Measurements from ENCODE around the gene ACOT11.

ACOT11 gene

DNA sequence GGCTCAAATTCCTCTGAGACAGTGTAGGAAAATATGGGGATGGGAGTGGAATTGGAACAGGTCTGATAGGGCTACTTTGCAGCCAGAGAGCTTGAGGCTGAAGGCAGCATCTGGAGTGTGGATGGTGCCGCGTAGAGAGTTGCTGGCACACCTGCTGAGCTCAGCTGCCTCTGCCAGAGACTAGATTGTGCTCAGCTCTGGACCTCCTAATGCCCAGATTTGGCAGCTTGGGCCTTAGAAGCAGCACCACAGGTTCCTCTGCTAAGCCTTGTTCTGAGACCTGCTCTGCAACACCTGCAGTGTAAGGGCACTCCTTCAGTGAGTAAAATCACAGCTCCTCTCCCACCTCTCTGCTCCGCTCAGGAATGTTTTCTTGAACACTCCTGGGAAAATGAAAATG lies 23.3 kb downstream of the ACOT11 start:
- Histone ChIP-seq H3F3A (ENCODE audit: insufficient read depth, low read length) (no peaks in the 10 kb centered on the region), H3K27ac (ENCODE audit: low read length) (no peak overlapping the region), H3K27me3 (replicated peaks; ENCODE audit: insufficient read depth, low read length) (no peaks in the 10 kb centered on the region), H3K4me3 (ENCODE audit: low read length) (no peak overlapping the region), H2AFZ (ENCODE audit: low read length) (no peak overlapping the region), H3K4me1 (ENCODE audit: low read length) (no peaks in the 10 kb centered on the region), H4K20me1 (ENCODE audit: insufficient read depth, low read length) (no peaks in the 10 kb centered on the region), H3K36me3 (replicated peaks; ENCODE audit: insufficient read depth, low read length) (no peaks in the 10 kb centered on the region), H3K9me3 (replicated peaks; ENCODE audit: insufficient read depth, low read length) (no peaks in the 10 kb centered on the region), H3K79me2 (ENCODE audit: low read length) (no peaks in the 10 kb centered on the region), H3K4me2 (ENCODE audit: low read depth, low read length) (no peak overlapping the region), H3K9ac (ENCODE audit: low read length) (no peak overlapping the region), H3K9me2 (replicated peaks; ENCODE audit: insufficient read depth, low read length) (no peaks in the 10 kb centered on the region)
- DNase-seq, result no peak
- no peak for TF ChIP-seq EZH2 (optimal IDR thresholded peaks at IDR 0.05; ENCODE audit: low read depth, low read length)
- no peak for TF ChIP-seq EZH2phosphoT487 (IDR thresholded peaks at IDR 0.05; ENCODE audit: low read length)
- TF ChIP-seq, protein P1, sequence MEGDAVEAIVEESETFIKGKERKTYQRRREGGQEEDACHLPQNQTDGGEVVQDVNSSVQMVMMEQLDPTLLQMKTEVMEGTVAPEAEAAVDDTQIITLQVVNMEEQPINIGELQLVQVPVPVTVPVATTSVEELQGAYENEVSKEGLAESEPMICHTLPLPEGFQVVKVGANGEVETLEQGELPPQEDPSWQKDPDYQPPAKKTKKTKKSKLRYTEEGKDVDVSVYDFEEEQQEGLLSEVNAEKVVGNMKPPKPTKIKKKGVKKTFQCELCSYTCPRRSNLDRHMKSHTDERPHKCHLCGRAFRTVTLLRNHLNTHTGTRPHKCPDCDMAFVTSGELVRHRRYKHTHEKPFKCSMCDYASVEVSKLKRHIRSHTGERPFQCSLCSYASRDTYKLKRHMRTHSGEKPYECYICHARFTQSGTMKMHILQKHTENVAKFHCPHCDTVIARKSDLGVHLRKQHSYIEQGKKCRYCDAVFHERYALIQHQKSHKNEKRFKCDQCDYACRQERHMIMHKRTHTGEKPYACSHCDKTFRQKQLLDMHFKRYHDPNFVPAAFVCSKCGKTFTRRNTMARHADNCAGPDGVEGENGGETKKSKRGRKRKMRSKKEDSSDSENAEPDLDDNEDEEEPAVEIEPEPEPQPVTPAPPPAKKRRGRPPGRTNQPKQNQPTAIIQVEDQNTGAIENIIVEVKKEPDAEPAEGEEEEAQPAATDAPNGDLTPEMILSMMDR (IDR thresholded peaks at IDR 0.05; ENCODE audit: low read length), result no peak

DNA sequence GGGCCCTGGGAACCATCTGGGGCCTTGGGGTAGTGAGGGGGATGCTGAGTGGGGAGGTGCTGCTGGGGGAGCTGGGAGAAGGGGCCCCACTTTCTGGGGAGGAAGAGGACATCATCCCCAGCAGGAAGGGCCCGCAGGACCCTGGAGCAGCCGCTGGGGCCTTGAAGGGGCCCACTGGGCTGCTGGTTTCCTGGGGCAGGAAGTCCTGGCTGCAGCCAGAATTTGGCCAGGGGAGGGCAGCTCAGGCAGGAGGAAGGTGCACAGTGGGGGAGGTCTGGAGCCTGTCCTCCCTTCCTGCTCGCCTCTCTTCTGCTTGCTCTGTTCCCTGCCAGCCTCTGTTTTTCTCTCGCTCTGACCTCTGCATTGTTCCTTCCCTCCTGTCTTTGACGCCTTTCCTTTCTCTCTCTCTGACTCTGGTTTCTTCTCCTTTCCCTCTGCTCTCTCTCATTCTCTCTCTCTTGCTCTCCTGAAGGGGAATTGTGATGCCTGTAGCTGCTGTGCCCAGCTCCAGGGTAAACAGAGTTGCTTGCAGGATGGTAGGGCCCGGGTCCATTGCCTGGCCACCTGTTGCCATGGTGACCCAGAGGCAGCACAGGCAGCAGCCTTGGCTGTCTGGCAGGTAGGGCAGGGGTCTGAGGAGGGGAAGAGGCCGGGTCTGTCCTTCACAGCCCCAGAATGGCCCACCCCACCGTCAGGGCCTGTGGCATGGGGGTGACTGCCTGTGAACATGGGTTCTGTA lies 23.9 kb downstream of the ACOT11 start:
- Histone ChIP-seq H3K4me2 (ENCODE audit: low read depth, low read length) (no peak overlapping the region), H3F3A (ENCODE audit: insufficient read depth, low read length) (no peaks in the 10 kb centered on the region), H3K9ac (ENCODE audit: low read length) (no peak overlapping the region), H3K4me3 (ENCODE audit: low read length) (no peak overlapping the region), H3K27me3 (replicated peaks; ENCODE audit: insufficient read depth, low read length) (no peaks in the 10 kb centered on the region), H2AFZ (ENCODE audit: low read length) (no peak overlapping the region), H3K9me3 (replicated peaks; ENCODE audit: insufficient read depth, low read length) (no peaks in the 10 kb centered on the region), H3K79me2 (ENCODE audit: low read length) (no peaks in the 10 kb centered on the region), H3K9me2 (replicated peaks; ENCODE audit: insufficient read depth, low read length) (no peaks in the 10 kb centered on the region), H3K27ac (ENCODE audit: low read length) (no peak overlapping the region), H3K4me1 (ENCODE audit: low read length) (no peaks in the 10 kb centered on the region), H3K36me3 (replicated peaks; ENCODE audit: insufficient read depth, low read length) (no peaks in the 10 kb centered on the region), H4K20me1 (ENCODE audit: insufficient read depth, low read length) (no peaks in the 10 kb centered on the region)
- no peak for DNase-seq
- TF ChIP-seq EZH2phosphoT487 (IDR thresholded peaks at IDR 0.05; ENCODE audit: low read length), result no peak
- TF ChIP-seq, protein P1 (IDR thresholded peaks at IDR 0.05; ENCODE audit: low read length), result no peak
- no peak for TF ChIP-seq EZH2 (optimal IDR thresholded peaks at IDR 0.05; ENCODE audit: low read depth, low read length)

DNA sequence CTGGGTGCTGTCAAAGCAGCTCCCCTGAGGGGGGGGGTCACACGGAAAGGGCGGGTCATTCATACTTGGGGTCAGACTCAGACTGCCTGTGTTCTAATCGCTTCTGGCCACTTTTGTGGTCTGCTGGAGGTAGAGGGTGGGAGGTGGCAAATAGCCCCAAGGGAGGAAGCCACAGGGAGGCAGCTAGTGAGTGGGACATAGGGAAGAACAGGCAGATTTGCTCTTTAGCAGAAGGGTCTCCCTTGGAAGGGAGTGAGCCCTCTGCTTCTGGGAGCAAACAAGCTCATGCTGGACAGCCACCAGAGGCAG lies 24.5 kb downstream of the ACOT11 start:
- Histone ChIP-seq H3K36me3 (replicated peaks; ENCODE audit: insufficient read depth, low read length) (no peaks in the 10 kb centered on the region), H3K79me2 (ENCODE audit: low read length) (no peaks in the 10 kb centered on the region), H3K27ac (ENCODE audit: low read length) (no peak overlapping the region), H2AFZ (ENCODE audit: low read length) (no peak overlapping the region), H4K20me1 (ENCODE audit: insufficient read depth, low read length) (no peaks in the 10 kb centered on the region), H3K27me3 (replicated peaks; ENCODE audit: insufficient read depth, low read length) (no peaks in the 10 kb centered on the region), H3K4me2 (ENCODE audit: low read depth, low read length) (no peak overlapping the region), H3K9me3 (replicated peaks; ENCODE audit: insufficient read depth, low read length) (no peaks in the 10 kb centered on the region), H3K9ac (ENCODE audit: low read length) (no peak overlapping the region), H3K4me3 (ENCODE audit: low read length) (no peak overlapping the region), H3K9me2 (replicated peaks; ENCODE audit: insufficient read depth, low read length) (no peaks in the 10 kb centered on the region), H3F3A (ENCODE audit: insufficient read depth, low read length) (no peaks in the 10 kb centered on the region), H3K4me1 (ENCODE audit: low read length) (no peaks in the 10 kb centered on the region)
- no peak for DNase-seq
- TF ChIP-seq EZH2 (optimal IDR thresholded peaks at IDR 0.05; ENCODE audit: low read depth, low read length) (no peak), EZH2phosphoT487 (IDR thresholded peaks at IDR 0.05; ENCODE audit: low read length) (no peak)
- TF ChIP-seq, protein P1 (IDR thresholded peaks at IDR 0.05; ENCODE audit: low read length), result no peak

Data from MM.1S (cell line).